ENCODE data around the gene GPHN.
"Not testable (repeated sequence)": the region's sequence is repeated elsewhere in the genome, so short reads cannot be mapped to it uniquely, and the experiment has no call there.

Gene GPHN

DNA sequence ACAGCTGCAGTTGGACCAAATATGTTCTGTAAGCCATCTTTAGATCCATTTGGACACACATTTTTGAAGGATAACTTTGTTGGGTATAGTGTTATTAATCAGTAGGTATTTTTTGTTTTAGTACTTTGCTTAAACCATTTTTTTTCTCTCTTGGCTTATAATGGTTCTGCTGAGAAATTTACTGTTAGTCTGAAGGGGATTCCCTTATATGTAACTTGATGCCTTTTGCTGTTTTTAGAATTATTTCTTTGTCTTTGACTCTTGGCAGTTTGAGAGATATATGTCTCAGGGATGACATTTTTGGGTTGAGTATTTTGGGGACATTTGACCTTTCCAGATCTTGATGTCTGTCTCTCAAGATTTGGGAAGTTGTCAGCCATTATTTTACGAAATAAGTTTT, 169.8 kb downstream of the GPHN start:
- no peak for DNase-seq

DNA sequence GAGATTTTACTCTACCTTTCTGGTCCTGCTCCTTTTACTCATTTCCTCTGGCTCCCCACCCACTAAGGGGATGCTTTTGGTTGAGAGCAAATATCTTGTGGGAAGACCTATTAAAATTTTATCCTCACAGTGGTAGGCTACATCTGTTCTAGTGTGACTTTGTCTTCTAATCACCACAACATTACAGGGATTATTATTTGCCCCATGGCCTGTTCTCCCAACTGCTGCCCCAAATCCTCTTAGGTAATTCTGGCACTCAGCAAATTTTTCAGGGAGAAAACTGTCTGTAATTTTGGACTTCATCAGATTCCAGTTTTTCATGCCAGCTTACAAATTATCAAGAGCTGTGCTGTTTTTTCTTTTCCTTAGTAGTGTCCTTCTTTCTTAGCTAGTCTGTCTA, 172.3 kb downstream of the GPHN start:
- DNase-seq: no peak

- DNase-seq: no peak
Observed at GRCh38 chr14:66696326-66696725, 188.4 kb downstream of the GPHN start.

DNA sequence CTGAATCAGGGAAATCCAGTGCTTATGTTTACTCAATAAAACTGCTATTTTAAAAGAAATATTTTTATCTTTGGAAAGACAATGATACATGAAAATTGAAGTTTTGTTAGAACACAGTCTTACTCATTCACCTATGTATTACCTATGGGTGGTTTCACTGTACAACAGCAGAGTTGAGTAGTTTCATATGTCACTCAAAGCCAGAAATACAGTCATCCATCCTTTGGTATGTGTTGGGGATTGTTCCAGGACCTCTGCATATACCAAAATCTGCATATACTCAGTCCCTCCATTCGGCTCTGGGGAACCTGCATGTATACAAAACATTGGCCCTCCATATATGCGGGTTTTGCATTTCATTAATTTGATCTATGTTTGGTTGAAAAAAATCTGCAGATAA, 190.6 kb downstream of the GPHN start:
- DNase-seq: no peak

DNA sequence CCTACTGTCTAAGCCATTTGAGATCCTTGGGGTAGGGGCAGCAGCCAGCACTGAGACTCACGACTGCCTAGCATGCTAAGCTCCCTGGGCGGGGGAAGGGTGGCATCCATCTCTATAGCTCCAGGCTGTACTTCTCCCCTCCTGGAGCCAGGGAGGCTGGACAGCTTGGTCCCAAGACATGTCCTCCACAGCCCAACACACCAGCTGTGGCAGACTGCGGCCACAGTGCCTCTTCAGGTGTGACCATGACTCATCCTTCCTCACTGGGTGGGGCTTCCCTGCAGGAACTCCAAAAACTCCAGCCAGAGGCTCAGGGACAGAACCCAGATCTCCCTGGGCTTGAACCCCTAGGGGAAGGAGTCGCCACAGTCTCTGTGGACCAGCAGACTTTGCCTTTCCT, 193.9 kb downstream of the GPHN start:
- no peak for DNase-seq

DNA sequence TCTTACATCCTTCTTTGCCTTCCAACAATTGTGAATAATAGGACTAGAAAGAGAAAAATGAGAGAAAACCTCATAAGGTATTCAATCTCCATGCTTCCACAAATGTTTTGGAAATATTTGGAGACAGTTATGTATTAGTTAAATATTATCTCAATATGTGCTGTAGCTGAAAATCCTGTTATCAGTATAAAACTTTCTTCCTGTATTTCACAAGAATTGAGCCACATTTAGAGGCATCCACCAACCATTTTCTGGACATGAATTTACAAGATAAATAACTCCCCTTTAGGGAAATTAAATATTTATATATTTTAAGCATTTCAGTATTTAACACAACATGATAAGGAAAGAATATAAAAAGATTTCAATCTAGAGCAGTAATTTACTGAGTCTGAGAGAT, 200.3 kb downstream of the GPHN start:
- no peak for DNase-seq

DNA sequence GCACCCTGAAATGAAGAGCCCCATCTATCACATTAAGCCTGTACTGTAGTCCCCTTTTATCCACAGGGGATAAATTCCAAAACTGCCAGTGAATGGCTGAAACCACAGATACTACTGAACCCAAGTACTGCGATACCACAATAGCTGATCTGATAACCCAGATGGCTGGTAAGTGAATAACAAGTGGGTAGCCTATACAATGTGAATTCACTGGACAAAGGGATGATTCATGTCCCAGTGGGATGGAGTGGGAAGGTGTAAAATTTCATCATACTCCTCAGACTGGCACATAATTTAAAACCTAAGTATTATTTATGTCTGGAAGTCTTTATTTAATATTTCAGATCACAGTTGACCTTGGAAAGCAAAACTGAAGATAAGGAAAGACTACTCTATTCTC, 201.3 kb downstream of the GPHN start:
- DNase-seq: no peak

DNA sequence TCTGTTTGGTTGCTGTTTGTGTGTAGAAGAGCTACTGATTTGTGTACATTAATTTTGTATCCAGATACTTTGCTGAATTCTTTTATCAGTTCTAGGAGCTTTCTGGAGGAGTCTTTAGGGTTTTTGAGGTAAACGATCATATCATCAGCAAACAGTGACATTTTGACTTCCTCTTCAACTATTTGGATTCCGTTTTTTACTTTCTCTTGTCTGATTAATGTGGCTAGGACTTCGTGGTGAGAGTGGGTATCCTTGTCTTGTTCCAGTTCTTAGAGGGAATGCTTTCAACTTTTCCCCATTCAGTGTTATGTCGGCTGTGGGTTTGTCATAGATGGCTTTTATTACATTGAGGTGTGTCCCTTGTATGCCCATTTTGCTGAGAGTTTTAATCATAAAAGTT, 206.3 kb downstream of the GPHN start:
- not testable (repeated sequence) for DNase-seq

- not testable (repeated sequence) for DNase-seq
Observed at GRCh38 chr14:66715313-66715712, 207.4 kb downstream of the GPHN start.

- no peak for DNase-seq
Observed at GRCh38 chr14:66716227-66716626, 208.3 kb downstream of the GPHN start.

GRCh38 chr14:66717561-66718140, 209.7 kb downstream of the GPHN start:
- DNase-seq: no peak

GRCh38 chr14:66724996-66725395, 217.0 kb downstream of the GPHN start:
- DNase-seq: no peak

- DNase-seq: not testable (repeated sequence)
Observed at GRCh38 chr14:66731298-66731697, 223.4 kb downstream of the GPHN start.

- DNase-seq: no peak
Observed at GRCh38 chr14:66735853-66736252, 227.9 kb downstream of the GPHN start.

- DNase-seq: no peak
Observed at GRCh38 chr14:66739826-66740225, 231.9 kb downstream of the GPHN start.

DNA sequence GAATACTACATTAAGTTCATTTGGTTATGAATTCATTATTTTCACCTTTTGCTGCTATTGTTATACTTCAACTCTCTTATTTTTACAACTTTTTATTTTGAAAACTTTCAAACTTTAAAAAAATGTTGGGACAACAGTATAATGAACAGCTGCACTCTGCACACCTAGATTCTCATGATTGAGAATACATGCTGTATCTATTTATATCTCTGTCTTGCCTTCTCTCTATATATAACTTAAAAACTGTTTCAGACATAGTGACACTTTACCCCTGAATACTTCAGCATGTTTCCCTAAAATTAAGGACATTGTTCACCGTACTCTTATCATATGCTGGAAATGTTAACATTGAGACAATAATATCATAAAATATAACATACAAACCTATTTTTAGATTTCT, 237.1 kb downstream of the GPHN start:
- DNase-seq: no peak

DNA sequence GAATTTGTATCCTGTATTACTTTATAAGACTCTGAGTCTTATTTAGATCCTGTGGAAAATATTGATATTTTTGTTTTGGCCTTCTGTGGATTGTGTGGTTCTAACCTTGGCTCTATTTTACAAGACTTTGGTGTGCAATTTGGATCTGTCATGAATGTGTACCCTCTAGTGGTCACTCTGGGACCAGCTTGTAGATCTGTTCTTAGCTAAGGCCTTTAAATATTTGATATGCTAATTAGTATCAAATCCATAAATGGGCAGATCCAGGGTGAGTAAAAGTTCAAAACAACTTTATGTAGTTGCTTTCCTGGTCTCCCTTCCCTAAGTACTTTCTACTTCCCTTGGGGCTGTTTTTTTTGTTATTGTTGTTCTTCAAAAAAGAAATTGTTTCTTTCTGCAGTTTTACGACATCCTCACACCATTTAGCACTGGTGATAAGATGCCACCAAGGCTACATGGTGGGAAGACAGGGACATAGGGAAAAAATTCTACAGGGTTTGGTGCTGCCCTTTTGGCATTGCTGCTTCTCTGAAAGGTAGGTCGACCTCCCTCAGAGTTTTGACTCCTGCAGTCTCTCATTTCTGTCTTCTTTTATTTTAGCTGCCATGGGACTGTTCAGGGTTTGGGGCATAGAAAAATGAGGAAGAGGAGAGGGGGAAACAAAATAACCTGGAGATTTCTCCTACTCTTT, 238.5 kb downstream of the GPHN start:
- no peak for DNase-seq

- no peak for DNase-seq
Observed at GRCh38 chr14:66752109-66752508, 244.2 kb downstream of the GPHN start.

DNA sequence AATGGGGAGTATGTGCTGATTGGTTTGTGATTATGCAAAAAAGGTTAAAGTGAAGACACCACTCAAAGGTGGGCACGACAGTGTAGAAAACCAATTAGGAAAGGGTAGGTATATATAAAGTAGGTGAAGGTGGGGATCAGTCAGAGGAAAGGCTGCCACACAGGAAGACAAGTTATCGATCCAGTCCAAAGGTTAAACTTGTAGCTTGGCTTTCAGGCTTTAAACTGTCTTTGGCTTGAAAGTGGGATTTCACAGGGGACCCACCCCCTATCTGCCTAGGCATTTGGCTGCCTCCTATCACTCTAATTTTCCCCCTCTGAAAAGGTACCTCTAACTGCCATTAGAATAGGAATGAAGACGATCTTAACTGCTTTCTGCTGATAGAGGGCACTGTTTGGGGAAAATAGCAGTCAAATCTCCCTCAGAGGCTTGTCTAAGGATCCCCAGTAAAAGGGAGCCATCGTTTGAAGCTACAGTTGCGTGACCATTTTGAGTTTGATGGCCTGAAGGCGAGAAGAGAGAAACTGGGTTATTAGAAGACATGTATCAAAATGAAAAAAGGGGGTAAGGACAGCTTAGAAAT, 250.2 kb downstream of the GPHN start:
- no peak for DNase-seq

- no peak for DNase-seq
Observed at GRCh38 chr14:66772146-66772545, 264.2 kb downstream of the GPHN start.

GRCh38 chr14:66782853-66783252, 274.9 kb downstream of the GPHN start:
- no peak for DNase-seq

DNA sequence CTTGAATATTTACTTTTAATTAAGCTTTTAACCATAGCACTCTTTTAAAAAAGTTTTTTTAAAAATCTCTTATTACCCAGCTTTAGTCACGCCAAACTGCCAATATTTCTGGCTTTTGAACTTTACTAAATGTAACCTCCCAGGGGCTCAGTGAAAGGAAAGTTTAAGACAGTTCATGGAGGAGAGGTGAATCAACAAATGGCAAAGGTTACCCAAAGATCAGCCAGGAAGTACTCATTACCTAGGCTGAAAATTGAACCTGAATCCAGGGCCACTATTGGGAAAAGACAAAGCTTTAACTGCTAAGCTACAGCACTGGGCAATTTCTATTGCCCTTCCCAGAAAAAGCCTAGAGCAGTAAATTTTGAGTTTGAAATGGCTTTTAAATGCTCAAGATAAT, 282.2 kb downstream of the GPHN start:
- DNase-seq: no peak

DNA sequence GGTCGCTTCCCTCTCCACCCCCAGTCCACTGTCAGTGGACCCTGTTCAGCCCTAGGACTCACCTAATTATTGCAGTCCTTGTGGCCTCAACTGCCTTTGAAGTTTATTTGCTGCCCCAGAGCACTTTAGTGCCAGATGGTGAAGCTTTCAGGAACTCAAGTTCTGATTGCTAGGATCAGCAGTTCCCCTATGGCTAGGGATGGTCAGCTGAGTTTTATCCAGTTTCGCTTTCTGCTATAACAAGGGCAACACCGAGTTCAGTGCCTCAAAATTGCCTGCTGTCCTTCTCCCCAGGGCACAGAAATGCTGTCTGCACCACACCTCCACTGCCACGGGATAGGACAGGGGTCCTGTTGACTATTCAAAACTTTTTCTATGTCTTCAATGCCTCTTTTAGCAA, 295.0 kb downstream of the GPHN start:
- DNase-seq: no peak

GRCh38 chr14:66804141-66804540, 296.2 kb downstream of the GPHN start:
- DNase-seq: no peak

- no peak for DNase-seq
Observed at GRCh38 chr14:66813636-66814035, 305.7 kb downstream of the GPHN start.

All from NCI-H2227 treated with DMSO at 0.1 percent for 48 hours (cell line).